ENCODE measurements around the gene NQO2.
"Not testable (repeated sequence)": the region's sequence is repeated elsewhere in the genome, so short reads cannot be mapped to it uniquely, and the experiment has no call there.

Gene NQO2

DNA sequence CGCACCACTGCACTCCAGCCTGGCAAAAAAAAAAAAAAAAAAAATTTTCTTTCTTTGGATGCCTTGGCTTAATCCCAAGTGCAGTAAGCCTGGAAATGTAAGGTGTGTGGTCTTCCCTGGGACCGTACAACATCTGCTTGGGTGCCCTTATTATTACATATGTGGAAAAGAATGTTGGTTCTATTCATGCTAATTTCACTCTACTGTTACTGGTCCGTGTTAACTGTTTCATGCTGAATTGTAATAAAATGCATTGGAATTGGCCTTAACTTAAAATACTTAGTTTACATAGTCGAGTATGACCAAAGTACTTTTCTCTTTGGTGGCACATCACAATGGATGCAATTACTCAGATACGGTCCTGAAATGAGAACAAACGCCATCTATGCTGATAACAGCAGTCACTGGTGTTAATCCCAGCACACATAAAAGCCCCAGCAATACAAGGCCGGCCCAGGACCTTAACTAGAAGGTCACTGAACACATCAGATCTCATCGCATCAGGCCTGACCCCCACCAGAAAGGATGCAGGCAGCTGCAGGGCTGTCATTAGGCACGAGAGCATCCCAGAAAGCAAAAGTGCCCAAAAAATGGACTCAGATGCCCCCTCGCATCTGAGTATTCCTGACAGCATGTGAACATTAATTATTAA, 29.5 kb upstream of the NQO2 start:
- no peak overlapping the region for H3K4me3 ChIP-seq (ENCODE audit: low read depth, low read length)
- no peak for DNase-seq (ENCODE audit: low read depth)
- no peak for TF ChIP-seq CTCF (IDR thresholded peaks at IDR 0.05; ENCODE audit: low read depth, low read length)
- TF ChIP-seq MAX (IDR thresholded peaks at IDR 0.05; ENCODE audit: low read depth, low read length), result no peak
- no peak for TF ChIP-seq POLR2A (IDR thresholded peaks at IDR 0.05; ENCODE audit: extremely low read depth, insufficient read length)
- TF ChIP-seq MYC (IDR thresholded peaks at IDR 0.05; ENCODE audit: low read depth, low read length), result no peak

DNA sequence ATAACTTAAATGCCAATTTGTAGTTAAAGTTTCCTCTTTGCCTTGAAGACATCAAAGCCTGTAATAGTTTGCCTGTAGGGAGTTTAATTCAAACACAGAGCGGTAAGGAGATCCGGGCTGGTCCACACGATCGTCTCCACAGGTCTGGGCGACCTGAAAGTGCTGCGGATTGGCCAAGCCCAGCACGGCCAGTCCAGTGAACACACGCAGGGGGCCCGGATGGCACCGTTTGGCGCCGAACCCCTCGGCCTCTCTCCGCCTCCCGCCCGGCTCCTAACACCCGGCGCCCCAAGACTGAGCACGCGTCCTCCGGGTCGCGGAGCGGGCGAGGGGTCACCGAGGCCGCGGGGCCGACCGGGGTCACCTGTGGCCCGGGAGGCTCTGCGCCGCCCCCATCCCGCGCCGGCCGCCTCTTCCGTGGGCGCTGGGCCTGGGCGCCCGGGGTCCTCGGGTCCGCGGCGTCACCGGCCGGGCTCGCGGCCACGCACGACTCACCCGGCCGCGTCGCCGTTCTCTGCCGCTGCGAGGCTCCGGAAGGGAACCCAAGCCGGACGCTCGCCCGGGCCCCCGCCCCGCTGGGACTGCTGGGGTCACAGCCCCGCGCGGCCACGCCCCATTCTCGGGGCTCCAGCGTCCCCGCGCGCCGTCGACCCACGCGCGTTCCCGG, 28.8 kb upstream of the NQO2 start:
- TF ChIP-seq CTCF (IDR thresholded peaks at IDR 0.05; ENCODE audit: low read depth, low read length) (no peak), MAX (IDR thresholded peaks at IDR 0.05; ENCODE audit: low read depth, low read length) (no peak), POLR2A (IDR thresholded peaks at IDR 0.05; ENCODE audit: extremely low read depth, insufficient read length) (no peak), MYC (IDR thresholded peaks at IDR 0.05; ENCODE audit: low read depth, low read length) (no peak)
- H3K4me3 ChIP-seq (ENCODE audit: low read depth, low read length), result no peak overlapping the region
- DNase-seq (ENCODE audit: low read depth), result no peak

DNA sequence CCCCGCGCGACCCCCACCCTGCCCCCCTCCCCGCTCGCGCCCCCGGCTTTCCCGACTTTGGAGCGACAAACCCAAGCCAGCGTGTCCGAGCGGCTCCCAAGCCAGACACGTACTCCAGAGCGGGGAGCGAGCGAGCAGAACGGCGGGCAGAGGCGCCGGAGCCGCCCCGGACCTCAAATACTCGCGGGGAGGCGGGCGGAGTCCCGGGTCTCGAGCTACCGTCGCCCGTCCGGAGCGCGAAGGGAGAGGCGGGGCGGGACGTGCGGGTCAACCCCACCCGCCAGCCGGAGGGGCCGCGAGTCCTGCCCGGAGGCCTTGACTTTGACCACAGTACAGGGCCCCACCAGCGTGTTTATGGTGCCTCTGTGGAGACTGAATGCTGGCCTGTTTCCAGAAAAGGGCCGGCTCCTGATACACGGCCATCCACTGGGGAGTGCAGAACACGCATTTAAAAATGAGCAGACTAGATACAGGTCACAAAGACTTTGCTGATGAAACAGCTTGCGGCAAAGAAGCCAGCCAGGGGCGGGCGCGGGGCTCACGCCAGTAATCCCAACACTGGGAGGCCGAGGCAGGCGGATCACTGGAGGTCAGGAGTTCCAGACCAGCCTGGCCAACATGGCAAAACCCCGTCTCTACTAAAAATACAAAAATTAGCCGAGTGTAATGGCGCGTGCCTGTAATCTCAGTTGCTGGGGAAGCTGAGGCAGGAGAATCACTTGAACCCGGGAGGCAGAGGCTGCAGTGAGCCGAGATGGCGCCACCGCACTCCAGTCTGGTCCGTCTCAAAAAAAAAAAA, 28.1 kb upstream of the NQO2 start, which contains the start of gene SERPINB6:
Gene SERPINB6 (minus strand): TSS at position 148 of the 799 bp plus-strand sequence. CDS start 12,235 bp downstream, outside the sequence.
- no peak within 1 kb of the TSS for H3K4me3 ChIP-seq (ENCODE audit: low read depth, low read length)
- no peak for DNase-seq (ENCODE audit: low read depth)
- TF ChIP-seq MYC (IDR thresholded peaks at IDR 0.05; ENCODE audit: low read depth, low read length), result no peak
- TF ChIP-seq MAX (IDR thresholded peaks at IDR 0.05; ENCODE audit: low read depth, low read length), result no peak
- no peak for TF ChIP-seq CTCF (IDR thresholded peaks at IDR 0.05; ENCODE audit: low read depth, low read length)
- TF ChIP-seq POLR2A (IDR thresholded peaks at IDR 0.05; ENCODE audit: extremely low read depth, insufficient read length), result no peak

DNA sequence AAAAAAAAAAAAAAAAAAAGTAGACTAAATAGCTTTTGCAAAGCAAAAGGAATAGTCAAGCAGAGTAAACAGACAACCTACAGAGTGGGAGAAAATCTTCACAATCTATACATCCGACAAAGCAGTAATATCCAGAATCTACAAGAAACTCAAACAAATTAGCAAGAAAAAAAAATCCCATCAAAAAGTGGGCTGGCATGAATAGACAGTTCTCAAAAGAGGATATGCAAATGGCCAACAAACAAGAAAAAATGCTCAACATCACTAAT, 27.5 kb upstream of the NQO2 start:
- not testable (repeated sequence) for DNase-seq (ENCODE audit: low read depth); H3K4me3 ChIP-seq (ENCODE audit: low read depth, low read length)

DNA sequence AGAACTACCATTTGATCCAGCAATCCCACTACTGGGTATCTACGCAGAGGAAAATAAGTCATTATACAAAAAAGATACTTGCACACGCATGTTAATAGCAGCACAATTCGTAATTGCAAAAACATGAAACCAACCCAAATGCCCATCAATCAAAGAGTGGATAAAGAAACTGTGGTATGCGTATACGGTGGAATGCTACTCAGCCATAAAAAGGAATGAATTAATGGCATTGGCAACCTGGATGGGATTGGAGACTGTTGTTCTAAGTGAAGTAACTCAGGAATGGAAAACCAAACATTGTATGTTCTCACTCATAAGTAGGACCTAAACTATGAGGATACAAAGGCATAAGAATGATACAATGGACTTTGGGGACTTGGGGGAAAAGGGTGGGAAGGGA, 27.0 kb upstream of the NQO2 start:
- not testable (repeated sequence) for H3K4me3 ChIP-seq (ENCODE audit: low read depth, low read length); DNase-seq (ENCODE audit: low read depth)

DNA sequence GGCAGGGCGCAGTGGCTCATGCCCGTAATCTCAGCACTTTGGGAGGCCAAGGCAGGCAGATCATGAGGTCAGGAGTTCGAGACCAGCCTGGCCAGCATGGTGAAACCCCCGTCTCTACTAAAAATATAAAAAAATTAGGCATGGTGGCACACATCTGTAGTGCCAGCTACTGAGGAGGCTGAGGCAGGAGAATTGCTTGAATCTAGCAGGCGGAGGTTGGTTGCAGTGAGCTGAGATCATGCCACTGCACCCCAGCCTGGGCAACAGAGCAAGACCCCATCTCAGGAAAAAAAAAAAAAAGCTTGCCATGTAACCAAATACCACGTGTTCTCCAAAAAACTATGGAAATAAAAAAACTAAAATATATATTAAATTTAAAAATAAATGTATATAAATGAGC, 26.5 kb upstream of the NQO2 start:
- H3K4me3 ChIP-seq (ENCODE audit: low read depth, low read length); DNase-seq (ENCODE audit: low read depth): not testable (repeated sequence)

DNA sequence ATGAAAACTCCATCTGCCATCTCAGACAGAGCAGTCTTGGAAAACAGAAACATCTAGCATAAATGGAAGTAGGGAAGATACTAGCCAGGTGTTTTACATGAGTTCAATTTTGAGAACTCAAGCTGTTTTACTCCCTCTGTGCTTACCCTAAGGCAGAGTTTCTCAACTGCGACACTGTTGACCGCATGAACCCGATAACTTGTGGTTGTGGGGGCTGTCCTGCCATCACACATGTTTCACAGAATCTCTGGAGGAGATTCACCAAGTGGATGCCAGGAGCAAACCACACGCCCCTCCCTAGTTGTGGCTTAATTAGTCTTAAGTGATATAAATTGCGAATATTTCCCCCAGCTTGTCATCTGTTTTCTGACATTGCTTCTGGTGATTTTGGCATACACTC, 26.0 kb upstream of the NQO2 start:
- no peak overlapping the region for H3K4me3 ChIP-seq (ENCODE audit: low read depth, low read length)
- peak; percentile 91 for DNase-seq (ENCODE audit: low read depth)
- TF ChIP-seq MYC (IDR thresholded peaks at IDR 0.05; ENCODE audit: low read depth, low read length), result peak; percentile 47; the same call in 1 of the 2 replicates
- TF ChIP-seq CTCF (IDR thresholded peaks at IDR 0.05; ENCODE audit: low read depth, low read length), result no peak
- TF ChIP-seq MAX (IDR thresholded peaks at IDR 0.05; ENCODE audit: low read depth, low read length), result peak; percentile 64
